ENCODE data around the gene GNB1L.
"Not testable (repeated sequence)": the region's sequence is repeated elsewhere in the genome, so short reads cannot be mapped to it uniquely, and the experiment has no call there.

GNB1L gene

DNA sequence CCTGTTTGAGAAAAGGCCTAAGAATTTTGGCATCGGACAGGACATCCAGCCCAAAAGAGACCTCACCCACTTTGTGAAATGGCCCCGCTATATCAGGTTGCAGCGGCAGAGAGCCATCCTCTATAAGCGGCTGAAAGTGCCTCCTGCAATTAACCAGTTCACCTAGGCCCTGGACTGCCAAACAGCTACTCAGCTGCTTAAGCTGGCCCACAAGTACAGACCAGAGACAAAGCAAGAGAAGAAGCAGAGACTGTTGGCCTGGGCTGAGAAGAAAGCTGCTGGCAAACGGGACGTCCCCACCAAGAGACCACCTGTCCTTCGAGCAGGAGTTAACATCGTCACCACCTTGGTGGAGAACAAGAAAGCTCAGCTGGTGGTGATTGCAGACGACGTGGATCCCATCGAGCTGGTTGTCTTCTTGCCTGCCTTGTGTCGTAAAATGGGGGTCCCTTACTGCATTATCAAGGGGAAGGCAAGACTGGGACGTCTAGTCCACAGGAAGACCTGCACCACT, 62.2 kb downstream of the GNB1L start:
- not testable (repeated sequence) for DNase-seq

DNA sequence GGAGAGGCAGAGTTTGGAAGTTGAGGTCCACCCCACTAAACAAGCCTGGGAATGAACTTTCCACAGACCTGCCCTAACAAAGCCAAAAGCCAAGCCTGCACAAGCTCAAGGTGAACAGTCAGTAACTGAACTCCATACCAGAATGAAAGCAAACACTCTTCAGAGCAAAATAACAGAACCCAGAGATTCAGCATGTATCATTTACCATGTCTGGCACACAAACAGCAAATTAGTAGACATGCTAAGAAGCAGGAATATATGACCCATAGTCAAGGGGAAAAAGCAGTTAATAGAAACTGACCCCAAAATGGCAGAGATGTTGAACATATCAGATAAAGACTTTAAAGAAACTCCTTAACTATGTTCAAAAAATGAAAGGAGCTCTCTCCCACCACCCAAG, 62.8 kb downstream of the GNB1L start:
- DNase-seq = no peak

- no peak for DNase-seq
Observed at GRCh38 chr22:19791243-19791642, 63.4 kb downstream of the GNB1L start.

GRCh38 chr22:19789828-19790227, 64.8 kb downstream of the GNB1L start:
- no peak for DNase-seq

DNA sequence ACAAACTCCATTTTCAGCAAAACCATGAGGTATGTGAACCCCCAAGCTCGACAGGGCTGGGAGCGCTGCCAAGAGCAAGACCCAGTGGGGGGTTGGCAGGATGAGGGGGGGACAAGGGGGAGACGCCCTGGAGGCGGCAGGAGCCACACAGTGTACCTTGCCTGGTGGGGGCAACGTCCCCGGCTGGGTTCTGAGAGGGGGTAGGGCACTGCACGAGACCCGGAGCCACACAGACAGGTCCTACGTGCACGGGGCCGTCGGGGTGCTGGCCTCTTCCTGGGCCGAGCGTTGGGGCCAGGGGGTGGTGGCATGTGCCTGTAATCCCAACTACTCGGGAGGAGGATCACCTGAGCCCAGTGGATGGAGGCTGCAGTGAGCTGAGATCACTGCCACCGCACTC, 65.3 kb downstream of the GNB1L start:
- DNase-seq = no peak

DNA sequence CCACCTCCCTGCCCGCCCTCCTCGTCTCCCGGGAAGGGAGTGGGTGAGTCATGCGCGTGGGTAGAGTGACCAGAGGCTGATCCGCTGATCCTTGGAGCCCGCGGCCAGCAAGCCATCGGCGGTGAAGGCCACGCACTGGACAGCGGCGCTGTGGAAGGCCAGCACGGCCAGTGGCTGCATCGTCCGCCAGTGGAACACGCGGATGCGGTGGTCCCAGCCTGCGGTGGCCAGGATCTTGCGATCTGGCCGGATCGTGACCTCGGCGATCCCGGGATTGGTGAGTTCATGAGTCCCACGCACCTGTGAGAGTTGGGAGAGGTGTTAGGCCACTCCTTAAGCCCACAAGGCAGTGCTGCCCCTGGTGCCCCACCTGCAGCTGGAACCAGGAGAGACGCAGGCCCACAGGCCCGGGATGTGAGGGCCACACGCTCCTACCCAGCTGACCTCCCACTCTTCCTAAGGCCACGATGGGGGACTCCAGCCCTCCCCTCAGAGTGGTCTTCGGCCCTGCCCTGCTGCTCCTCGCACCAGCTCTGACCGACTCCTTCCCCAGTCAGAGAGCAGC, 65.9 kb downstream of the GNB1L start:
- DNase-seq = no peak

- no peak for DNase-seq
Observed at GRCh38 chr22:19787849-19788141, 66.9 kb downstream of the GNB1L start.

- DNase-seq = no peak
Observed at GRCh38 chr22:19786959-19787848, 67.5 kb downstream of the GNB1L start.

DNA sequence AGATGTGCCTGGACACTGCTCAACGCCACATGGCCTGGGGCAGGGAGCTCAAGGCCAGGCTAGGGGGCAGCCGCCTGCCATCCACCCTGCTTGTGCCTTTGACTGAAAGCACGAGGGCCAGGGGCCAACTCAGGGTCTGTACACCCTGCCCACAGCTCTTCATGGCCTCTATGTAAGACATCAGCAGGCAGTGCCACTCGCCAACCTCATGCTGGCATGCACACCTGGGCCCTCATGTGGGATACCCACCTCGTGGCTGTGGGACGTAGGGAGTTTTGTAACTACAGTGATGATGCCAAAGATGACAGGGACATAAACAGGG, 68.4 kb downstream of the GNB1L start:
- no peak for DNase-seq

DNA sequence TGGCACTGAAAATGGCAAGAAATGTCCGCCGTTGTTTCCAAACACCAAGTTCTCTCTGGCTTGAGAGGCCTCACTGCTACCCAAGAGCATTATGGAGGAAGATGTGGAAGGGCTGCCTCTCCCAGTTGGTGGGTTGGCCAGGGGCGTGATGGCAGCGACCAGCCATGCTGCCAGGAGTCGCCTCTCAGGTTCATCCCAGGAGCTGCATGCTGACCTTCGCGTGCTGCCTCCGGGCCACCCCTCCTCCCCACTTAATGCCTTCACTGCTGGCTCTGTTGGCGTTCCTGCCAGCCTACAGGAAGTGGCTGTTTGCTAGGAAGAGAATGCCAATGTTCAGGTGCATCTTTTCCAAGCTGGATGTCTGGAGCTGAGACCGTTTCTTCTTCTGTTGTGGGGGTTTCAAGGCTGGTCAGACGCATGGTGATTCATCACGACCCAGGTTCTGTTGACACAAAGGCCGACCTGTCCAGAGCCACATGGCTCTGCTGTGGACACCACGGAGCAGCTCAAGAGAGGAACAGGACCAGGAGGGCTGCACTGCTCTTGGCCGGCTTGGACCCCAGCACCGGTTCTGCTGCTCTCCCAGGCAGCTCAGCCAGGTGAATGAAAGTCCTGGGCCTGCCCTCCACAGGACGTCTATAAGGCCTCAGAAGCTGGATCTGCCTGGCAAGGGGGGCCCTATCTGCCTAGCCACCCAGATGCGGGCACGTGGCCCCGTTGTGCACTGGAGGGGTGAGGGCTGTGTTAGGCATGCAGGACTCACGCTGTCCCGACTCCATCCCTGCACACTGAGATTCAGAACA, 69.0 kb downstream of the GNB1L start:
- DNase-seq = no peak

- DNase-seq = no peak
Observed at GRCh38 chr22:19784384-19785175, 70.1 kb downstream of the GNB1L start.

GRCh38 chr22:19783586-19784383, 70.9 kb downstream of the GNB1L start:
- no peak for DNase-seq

GRCh38 chr22:19782533-19782932, 72.1 kb downstream of the GNB1L start:
- no peak for DNase-seq

- DNase-seq = no peak
Observed at GRCh38 chr22:19779685-19780268, 74.9 kb downstream of the GNB1L start.

- DNase-seq = no peak
Observed at GRCh38 chr22:19779011-19779421, 75.7 kb downstream of the GNB1L start.

- DNase-seq = not testable (repeated sequence)
Observed at GRCh38 chr22:19777192-19777591, 77.5 kb downstream of the GNB1L start.

DNA sequence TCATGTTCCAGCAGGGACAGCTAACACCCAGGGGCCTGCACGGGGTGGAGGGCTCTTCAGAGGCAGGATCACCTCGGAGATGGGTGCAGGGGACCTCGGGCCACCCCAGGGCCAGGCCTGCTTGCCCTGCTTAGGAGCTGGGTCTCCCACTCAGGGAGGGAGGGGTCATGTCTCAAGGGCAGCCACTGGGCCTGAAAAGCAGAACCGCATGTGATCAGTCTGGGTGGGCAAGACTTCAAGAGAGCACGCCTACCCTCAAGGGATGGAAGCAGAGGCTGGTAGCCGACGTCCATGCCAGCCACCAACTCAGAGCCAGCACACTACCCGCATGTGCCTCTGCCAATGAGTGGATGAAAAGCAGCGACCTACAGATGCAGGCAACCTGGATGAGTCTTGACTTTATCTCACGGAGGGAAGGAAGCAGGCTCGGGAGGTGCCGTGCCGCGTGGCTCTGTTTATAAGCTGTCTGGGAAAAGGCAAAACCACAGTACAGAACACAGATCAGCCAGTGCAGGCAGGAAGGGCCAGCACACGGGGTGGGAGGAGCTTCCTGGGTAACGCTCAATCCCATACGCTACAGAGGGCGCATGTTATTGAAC, 78.1 kb downstream of the GNB1L start:
- DNase-seq = no peak

DNA sequence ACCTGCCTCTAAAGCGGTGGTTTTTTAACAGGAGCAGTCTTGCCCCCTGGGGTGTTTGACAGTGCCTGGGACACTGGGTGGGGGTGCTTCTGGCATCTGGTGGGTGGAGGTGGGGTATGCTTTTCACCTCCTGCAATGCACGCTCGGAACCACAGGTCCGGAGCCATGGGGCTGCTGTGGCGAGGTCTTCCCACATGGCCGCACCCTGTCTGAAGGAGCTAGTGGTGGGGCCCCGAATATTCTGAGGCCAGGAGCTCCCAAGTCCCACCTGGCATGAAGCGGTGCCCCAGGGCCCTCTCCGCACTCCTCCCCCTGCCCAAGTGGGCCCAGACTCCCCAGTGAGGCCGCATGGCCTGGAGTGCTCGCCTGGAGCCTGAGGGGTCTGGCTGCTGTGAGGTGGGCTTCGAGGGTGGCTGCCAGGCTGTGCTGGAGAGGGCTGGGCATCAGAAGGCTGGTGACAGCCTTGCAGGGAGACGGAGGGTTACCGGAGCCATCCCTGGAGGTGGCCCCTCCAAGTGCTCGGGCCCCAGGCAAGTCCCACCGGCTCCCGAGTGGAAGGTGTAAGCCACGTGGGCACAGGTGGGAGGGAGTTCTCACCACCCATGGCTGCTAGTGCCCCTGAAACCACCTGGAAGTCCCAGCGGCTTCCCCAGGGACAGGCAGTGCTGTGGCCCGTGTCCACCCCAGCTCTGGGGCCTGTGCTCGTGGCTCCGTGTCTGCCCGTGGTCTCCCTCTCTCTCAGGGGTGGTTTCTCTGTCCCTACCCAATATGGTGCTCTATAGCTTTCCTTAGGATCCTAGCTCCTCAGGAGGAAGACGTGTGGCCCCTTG, 79.0 kb downstream of the GNB1L start:
- DNase-seq = no peak

GRCh38 chr22:19774628-19775027, 80.0 kb downstream of the GNB1L start:
- no peak for DNase-seq

- DNase-seq = no peak
Observed at GRCh38 chr22:19773470-19774040, 81.1 kb downstream of the GNB1L start.
